GM21786 (cell line): ENCODE results near the gene ZG16.

Source experiments
- ATAC-seq: cut with Tn5 transposase; IDR thresholded peaks from one replicate; pipeline ENCODE4 v1.9.1; 2021; ENCODE audit not compliant: unreplicated experiment

ZG16 gene

DNA sequence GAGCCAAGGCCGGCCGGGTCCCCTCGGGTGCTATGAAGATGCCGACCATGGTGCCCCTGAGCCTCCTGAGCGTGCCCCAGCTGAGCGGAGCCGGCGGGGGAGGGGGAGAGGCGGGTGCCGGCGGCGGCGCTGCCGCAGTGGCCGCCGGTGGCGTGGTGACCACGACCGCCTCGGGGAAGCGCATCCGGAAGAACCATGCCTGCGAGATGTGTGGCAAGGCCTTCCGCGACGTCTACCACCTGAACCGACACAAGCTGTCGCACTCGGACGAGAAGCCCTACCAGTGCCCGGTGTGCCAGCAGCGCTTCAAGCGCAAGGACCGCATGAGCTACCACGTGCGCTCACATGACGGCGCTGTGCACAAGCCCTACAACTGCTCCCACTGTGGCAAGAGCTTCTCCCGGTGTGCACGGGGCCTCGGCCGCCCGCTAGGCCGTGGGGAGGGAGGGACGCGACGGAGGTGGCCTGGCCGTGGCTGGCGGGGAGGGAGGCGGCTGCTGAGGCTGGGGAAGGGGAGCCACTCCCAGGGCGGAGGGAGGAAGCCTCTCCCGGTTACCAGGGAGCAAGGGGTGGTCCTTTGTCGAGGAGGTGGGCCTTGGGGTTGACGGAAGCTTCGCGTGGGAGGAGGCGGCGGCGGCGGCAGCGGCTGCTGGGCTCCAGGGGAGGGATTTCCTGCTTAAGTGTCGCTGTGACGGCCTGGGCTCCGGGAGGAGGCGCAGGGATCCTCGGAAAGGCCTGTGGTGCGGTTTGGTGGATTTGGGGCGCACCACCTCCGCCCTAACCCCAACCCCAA is 29.6 kb downstream of the ZG16 start:
- ATAC-seq = no peak

GRCh38 chr16:29808219-29808900 is 30.3 kb downstream of the ZG16 start:
- no peak for ATAC-seq

GRCh38 chr16:29809031-29809747 is 31.1 kb downstream of the ZG16 start:
- ATAC-seq = no peak

- no peak for ATAC-seq
These were observed 32.0 kb downstream of the ZG16 start for GRCh38 chr16:29809850-29810698.

DNA sequence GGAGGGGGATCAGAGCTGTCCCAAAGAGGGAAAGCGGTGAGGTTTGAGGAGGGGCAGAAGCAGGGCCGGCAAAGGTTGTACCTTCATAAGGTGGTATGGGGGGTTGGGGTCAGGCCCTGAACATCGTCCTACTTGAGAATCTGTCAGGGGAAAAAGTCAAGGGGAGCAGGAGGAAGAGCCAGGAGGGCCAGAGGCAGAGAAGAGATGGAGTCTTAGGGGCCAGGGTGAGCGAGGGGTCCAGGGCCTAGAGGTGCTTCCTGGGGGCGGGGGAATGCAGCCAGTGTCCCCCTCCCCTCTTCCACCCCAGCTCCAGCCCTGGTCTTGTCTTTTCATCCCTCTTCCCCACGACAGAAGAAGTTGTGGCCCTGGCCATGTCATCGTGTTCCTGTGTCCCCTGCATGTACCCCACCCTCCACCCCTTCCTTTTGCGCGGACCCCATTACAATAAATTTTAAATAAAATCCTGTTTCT is 32.7 kb downstream of the ZG16 start:
- no peak for ATAC-seq

GRCh38 chr16:29811170-29811895 is 33.3 kb downstream of the ZG16 start:
- ATAC-seq = peak; percentile 46

DNA sequence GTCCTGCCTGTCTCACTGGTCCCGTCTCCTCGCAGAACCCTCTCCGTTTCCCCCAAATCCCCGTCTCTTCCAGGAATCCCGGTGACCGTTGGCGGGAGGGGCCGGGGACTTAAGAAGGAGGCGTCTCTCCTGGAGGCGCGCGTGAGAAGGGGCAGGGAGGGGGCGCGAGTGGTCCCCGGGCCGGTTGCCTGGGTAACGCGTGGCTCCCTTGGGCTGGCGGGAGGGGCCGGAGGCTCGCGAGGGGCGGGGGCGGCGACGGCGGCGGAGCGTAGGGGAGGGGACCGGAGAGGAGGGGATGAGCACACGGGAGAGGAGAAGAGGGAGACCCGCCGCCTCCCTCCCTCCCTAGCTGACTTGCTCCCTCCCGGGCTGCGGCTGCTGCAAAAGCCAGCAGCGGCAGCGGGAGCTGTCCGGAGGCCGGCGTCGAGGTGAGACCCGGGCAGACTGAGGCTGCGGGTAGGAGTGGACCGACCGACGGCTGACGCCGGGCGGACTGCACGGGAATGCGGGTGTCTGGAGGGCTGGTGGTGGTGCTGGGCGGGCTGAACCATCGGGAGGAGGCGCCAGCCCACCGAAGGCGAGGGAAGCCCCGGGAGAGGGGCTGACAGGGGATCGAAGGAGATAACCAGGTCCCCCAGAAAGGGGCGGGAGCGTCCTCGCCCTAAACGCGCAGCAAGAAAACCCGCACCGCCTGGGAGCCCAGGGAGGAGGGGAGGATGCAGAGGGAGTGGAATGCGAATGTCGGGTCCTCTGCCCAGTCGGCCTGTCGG is 34.0 kb downstream of the ZG16 start, which contains the start of gene PRRT2:
TSS of gene PRRT2 (plus strand) at position 298 of the 770 bp plus-strand sequence. CDS start 862 bp downstream, outside the sequence.
- no peak for ATAC-seq

DNA sequence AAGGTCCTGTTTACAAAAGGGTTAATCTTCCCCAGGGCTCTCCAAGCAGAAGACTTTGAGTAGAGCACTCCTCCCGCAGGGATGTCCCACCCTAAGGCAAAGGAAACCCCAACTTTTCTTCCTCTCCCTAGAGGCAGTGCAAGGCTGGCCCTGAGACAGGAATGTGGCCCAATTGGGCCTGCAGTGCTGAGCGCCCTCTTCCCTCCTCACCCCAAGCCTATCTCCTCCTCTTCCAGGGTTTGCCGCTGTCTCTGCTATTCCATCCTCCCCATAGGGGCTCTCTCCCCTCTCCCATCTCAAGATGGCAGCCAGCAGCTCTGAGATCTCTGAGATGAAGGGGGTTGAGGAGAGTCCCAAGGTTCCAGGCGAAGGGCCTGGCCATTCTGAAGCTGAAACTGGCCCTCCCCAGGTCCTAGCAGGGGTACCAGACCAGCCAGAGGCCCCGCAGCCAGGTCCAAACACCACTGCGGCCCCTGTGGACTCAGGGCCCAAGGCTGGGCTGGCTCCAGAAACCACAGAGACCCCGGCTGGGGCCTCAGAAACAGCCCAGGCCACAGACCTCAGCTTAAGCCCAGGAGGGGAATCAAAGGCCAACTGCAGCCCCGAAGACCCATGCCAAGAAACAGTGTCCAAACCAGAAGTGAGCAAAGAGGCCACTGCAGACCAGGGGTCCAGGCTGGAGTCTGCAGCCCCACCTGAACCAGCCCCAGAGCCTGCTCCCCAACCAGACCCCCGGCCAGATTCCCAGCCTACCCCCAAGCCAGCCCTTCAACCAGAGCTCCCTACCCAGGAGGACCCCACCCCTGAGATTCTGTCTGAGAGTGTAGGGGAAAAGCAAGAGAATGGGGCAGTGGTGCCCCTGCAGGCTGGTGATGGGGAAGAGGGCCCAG is 34.9 kb downstream of the ZG16 start:
- no peak for ATAC-seq

GRCh38 chr16:29813644-29814562 is 35.8 kb downstream of the ZG16 start:
- no peak for ATAC-seq

GRCh38 chr16:29814592-29814991 is 36.5 kb downstream of the ZG16 start:
- no peak for ATAC-seq

GRCh38 chr16:29815032-29815721 is 37.1 kb downstream of the ZG16 start:
- no peak for ATAC-seq

- peak; percentile 50 for ATAC-seq
These were observed 38.0 kb downstream of the ZG16 start, which contains the start of gene PAGR1 for GRCh38 chr16:29815793-29816693. Gene PAGR1 (plus strand): TSS chr16:29816152. CDS start chr16:29816526, 374 bp downstream.

DNA sequence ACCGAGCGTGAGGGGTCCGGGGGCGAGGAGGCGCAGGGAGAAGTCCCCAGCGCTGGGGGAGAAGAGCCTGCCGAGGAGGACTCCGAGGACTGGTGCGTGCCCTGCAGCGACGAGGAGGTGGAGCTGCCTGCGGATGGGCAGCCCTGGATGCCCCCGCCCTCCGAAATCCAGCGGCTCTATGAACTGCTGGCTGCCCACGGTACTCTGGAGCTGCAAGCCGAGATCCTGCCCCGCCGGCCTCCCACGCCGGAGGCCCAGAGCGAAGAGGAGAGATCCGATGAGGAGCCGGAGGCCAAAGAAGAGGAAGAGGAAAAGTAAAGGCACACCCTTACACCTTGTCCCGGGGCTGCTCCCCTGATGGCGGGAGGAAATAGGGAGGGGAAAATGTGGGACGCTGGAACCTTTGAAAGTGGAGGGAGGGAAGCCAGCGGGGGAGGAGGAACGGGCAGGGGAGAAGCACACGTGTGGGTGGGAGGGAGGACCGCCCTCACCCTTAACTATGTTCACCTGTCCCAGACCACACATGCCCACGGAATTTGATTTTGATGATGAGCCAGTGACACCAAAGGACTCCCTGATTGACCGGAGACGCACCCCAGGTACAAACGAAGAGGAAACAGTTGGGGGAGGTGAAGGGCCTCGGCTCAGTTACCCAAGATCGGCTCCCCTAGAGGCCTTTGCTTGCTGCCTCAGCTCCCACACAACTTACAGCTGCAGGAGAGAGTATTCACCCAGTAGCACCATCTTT is 38.8 kb downstream of the ZG16 start:
- no peak for ATAC-seq

GRCh38 chr16:29818082-29818481 is 40.0 kb downstream of the ZG16 start:
- ATAC-seq = no peak

GRCh38 chr16:29819506-29819905 is 41.5 kb downstream of the ZG16 start:
- ATAC-seq = no peak
